H1 (cell line): ENCODE measurements around the gene THADA. TPM values are rescaled to one million over a fixed set of nuclear protein-coding genes. Genes with fewer than 3 reads are reported as not detected.

Experiments
- CTCF ChIA-PET: fragments of 300-600 bp; sonication (Branson Sonifier 250); formaldehyde crosslinking; loops from one replicate; lab custom pipeline; 2021; ENCODE audit not compliant: partially characterized antibody; lab: Charles Lee
- POLR2A ChIA-PET: fragments of 300-600 bp; sonication (Branson Sonifier 250); formaldehyde crosslinking; loops from one replicate; lab custom pipeline; 2021; ENCODE audit warnings: inconsistent platforms; ENCODE audit not compliant: partially characterized antibody; lab: Charles Lee
- DNase-seq, 2 experiments: peaks; one replicate each; pipeline versions ENCODE4 v3.0.0 to v3.0.0-alpha.2; 2010 to 2022; ENCODE audit warnings: low spot score in 2 of 2, low read depth in 1 of 2, mixed read lengths in 1 of 2
- FAIRE-seq: peaks from 2 replicates; lab custom pipeline; 2011; peaks lifted over from hg19 to GRCh38; lab: Jason Lieb, UNC
- H2AFZ ChIP-seq: 2 replicates; pipeline ENCODE4 v1.8.1; 2012; ENCODE audit warnings: low read length, inconsistent platforms
- H2AK5ac ChIP-seq: 2 replicates; pipeline ENCODE4 v1.6.1; 2013; ENCODE audit warnings: low read depth, low read length
- H2BK120ac ChIP-seq: replicated peaks from 2 replicates; pipeline ENCODE3; 2013; ENCODE audit warnings: low read depth, low read length, inconsistent platforms
- H2BK12ac ChIP-seq: 2 replicates; pipeline ENCODE4 v1.6.1; 2013; ENCODE audit warnings: low read depth, low read length
- H2BK15ac ChIP-seq: 2 replicates; pipeline ENCODE4 v1.6.1; 2013; ENCODE audit warnings: low read length
- H2BK20ac ChIP-seq: 2 replicates; pipeline ENCODE4 v1.6.1; 2013; ENCODE audit warnings: low read length
- H2BK5ac ChIP-seq: 2 replicates; pipeline ENCODE4 v1.6.1; 2013; ENCODE audit warnings: low read depth, low read length
- H3K14ac ChIP-seq: 2 replicates; pipeline ENCODE4 v1.6.1; 2013; ENCODE audit warnings: inconsistent platforms; ENCODE audit not compliant: insufficient read length
- H3K18ac ChIP-seq: 2 replicates; pipeline ENCODE4 v1.6.1; 2013; ENCODE audit warnings: low read length; ENCODE audit errors: extremely low read depth
- H3K23ac ChIP-seq: 2 replicates; pipeline ENCODE4 v1.6.1; 2013; ENCODE audit warnings: inconsistent platforms; ENCODE audit not compliant: insufficient read length
- H3K23me2 ChIP-seq: 2 replicates; pipeline ENCODE4 v1.6.1; 2013; ENCODE audit warnings: low read depth, low read length
- H3K27ac ChIP-seq: 2 replicates; pipeline ENCODE4 v1.6.1; 2011; ENCODE audit warnings: low read depth, low read length, inconsistent platforms
- H3K27me3 ChIP-seq, 4 experiments: replicated peaks in 1 of 4; 1 replicate in 1 of 4; 2 replicates in 3 of 4; pipeline versions ENCODE4 v1.6.1 to v1.8.1; 2011 to 2013; ENCODE audit warnings: low read length in 3 of 4, mild to moderate bottlenecking in 3 of 4, inconsistent platforms in 2 of 4, mixed read lengths in 2 of 4, moderate library complexity in 1 of 4; ENCODE audit not compliant: control insufficient read depth in 3 of 4, insufficient read depth in 3 of 4; ENCODE audit errors: extremely low read depth in 1 of 4
- H3K36me3 ChIP-seq, 4 experiments: 2 replicates each; pipeline versions ENCODE4 v1.6.1 to v1.8.1; 2011 to 2013; ENCODE audit warnings: mild to moderate bottlenecking in 4 of 4, low read length in 3 of 4, moderate library complexity in 2 of 4, control low read depth in 1 of 4, inconsistent platforms in 1 of 4; ENCODE audit not compliant: insufficient read depth in 4 of 4, control insufficient read depth in 2 of 4
- H3K4ac ChIP-seq: replicated peaks from 2 replicates; pipeline ENCODE3; 2013; ENCODE audit warnings: low read length, low read depth, mixed read lengths, inconsistent platforms; ENCODE audit not compliant: insufficient read length
- H3K4me1 ChIP-seq, 4 experiments: replicated peaks in 1 of 4; 1 replicate in 1 of 4; 2 replicates in 3 of 4; pipeline versions ENCODE4 v1.6.1 to v1.8.1; 2011 to 2013; ENCODE audit warnings: low read length in 3 of 4, inconsistent platforms in 2 of 4, mixed read lengths in 1 of 4; ENCODE audit not compliant: insufficient read depth in 4 of 4, control insufficient read depth in 3 of 4
- H3K4me2 ChIP-seq, 2 experiments: 2 replicates each; pipeline versions ENCODE4 v1.6.1 to v1.8.1; 2011 to 2013; ENCODE audit warnings: low read depth in 2 of 2, low read length in 2 of 2, control low read depth in 1 of 2, inconsistent platforms in 1 of 2, mild to moderate bottlenecking in 1 of 2; ENCODE audit not compliant: insufficient read depth in 1 of 2
- H3K4me3 ChIP-seq, 4 experiments: fragments of 200-600, 300-600 bp in 1 of 4; sonication (generic), shearing (Covaris generic), sonication (Bioruptor Twin) in 1 of 4; 2 replicates each; pipeline versions ENCODE4 v1.5.1 to v1.8.1; 2011 to 2016; ENCODE audit warnings: low read length in 4 of 4, low read depth in 3 of 4, control low read depth in 2 of 4, inconsistent platforms in 2 of 4, mild to moderate bottlenecking in 2 of 4, mixed read lengths in 1 of 4, moderate library complexity in 1 of 4; ENCODE audit not compliant: insufficient read depth in 2 of 4; ENCODE audit errors: extremely low read depth in 1 of 4
- H3K56ac ChIP-seq: replicated peaks from 2 replicates; pipeline ENCODE3; 2013; ENCODE audit warnings: low read depth, mild to moderate bottlenecking, mixed read lengths, low read length, inconsistent platforms; ENCODE audit not compliant: insufficient read length
- H3K79me1 ChIP-seq: 2 replicates; pipeline ENCODE4 v1.6.1; 2013; ENCODE audit warnings: low read depth, low read length, control low read depth
- H3K79me2 ChIP-seq, 2 experiments: 2 replicates each; pipeline versions ENCODE4 v1.6.1 to v1.8.1; 2012 to 2013; ENCODE audit warnings: low read length in 2 of 2, mild to moderate bottlenecking in 2 of 2, inconsistent platforms in 1 of 2; ENCODE audit not compliant: insufficient read depth in 2 of 2, control insufficient read depth in 1 of 2
- H3K9ac ChIP-seq, 4 experiments: replicated peaks in 1 of 4; 1 replicate in 1 of 4; 2 replicates in 3 of 4; pipeline versions ENCODE4 v1.6.1 to v1.8.1; 2011 to 2013; ENCODE audit warnings: low read depth in 3 of 4, low read length in 3 of 4, control low read depth in 2 of 4, mild to moderate bottlenecking in 2 of 4, moderate library complexity in 2 of 4, inconsistent platforms in 1 of 4; ENCODE audit errors: extremely low read depth in 1 of 4
- H3K9me3 ChIP-seq, 2 experiments: 2 replicates each; pipeline versions ENCODE4 v1.6.1 to v1.8.1; 2012 to 2013; ENCODE audit warnings: mild to moderate bottlenecking in 2 of 2, moderate library complexity in 2 of 2, control low read depth in 1 of 2, inconsistent platforms in 1 of 2, low read depth in 1 of 2, low read length in 1 of 2, mixed read lengths in 1 of 2; ENCODE audit not compliant: insufficient read depth in 2 of 2
- H4K20me1 ChIP-seq, 2 experiments: replicated peaks in 1 of 2; 2 replicates each; pipeline versions ENCODE3 to v1.8.1; 2011 to 2013; ENCODE audit warnings: inconsistent platforms in 2 of 2, low read length in 2 of 2, mild to moderate bottlenecking in 1 of 2; ENCODE audit not compliant: insufficient read depth in 2 of 2, control insufficient read depth in 1 of 2
- H4K5ac ChIP-seq: 2 replicates; pipeline ENCODE4 v1.6.1; 2013; ENCODE audit warnings: low read length, low read depth, mixed read lengths, inconsistent platforms; ENCODE audit not compliant: insufficient read length
- H4K8ac ChIP-seq: 2 replicates; pipeline ENCODE4 v1.8.0; 2013; ENCODE audit warnings: mild to moderate bottlenecking, moderate library complexity, low read length, inconsistent platforms; ENCODE audit not compliant: insufficient read depth; ENCODE audit errors: extremely low read depth
- H4K91ac ChIP-seq: replicated peaks from 2 replicates; pipeline ENCODE3; 2013; ENCODE audit warnings: low read length, mixed read lengths, inconsistent platforms; ENCODE audit not compliant: insufficient read length
- WGBS, 2 experiments: shearing (Covaris generic) in 1 of 2; methylation state at CpG; one replicate each; pipeline versions ENCODE4 v1.1.6 to v1.1.7; 2013 to 2015; ENCODE audit warnings: low lambda C conversion rate in 2 of 2, mixed read lengths in 2 of 2, inconsistent platforms in 1 of 2, low coverage in 1 of 2, missing lambda C conversion rate in 1 of 2; ENCODE audit not compliant: insufficient replicate concordance in 2 of 2, insufficient coverage in 1 of 2, insufficient read length in 1 of 2; ENCODE audit errors: extremely low coverage in 1 of 2, missing lambda C conversion rate in 1 of 2; 5-methylcytosine and 5-hydroxymethylcytosine counted together
- polyA plus RNA-seq, 7 experiments: library from polyadenylated mRNA; depleted of rRNA in 3 of 7; stranded (reverse) in 5 of 7; unstranded in 2 of 7; fragments of >200 nt in 5 of 7; fragments of 200-250 nt in 2 of 7; gene quantifications; 1 replicate in 5 of 7; 2 replicates in 1 of 7; 4 replicates in 1 of 7; pipeline versions ENCODE4 v1.2.1 to v1.2.3, GENCODE V29; 2011 to 2013; ENCODE audit warnings: missing spikeins in 2 of 7, mixed read lengths in 2 of 7
- total RNA-seq: library from RNA; stranded (reverse); fragmentation: NEBNext Ultra II Directional; extraction: Animal tissue kit (Norgen Biotek cat#: 25700); gene quantifications from 2 replicates; pipeline ENCODE4 v1.2.1, GENCODE V29; 2021

THADA gene
- total and polyA plus RNA-seq, 2 of the 8 experiments (the other 6 are each of a cell fraction or from before 2014, with no cell fraction given), result 22.4 to 26.8 TPM

GRCh38 chr2:43490252-43490786, 105.5 kb downstream of the THADA start:
- no peak for DNase-seq

More at GRCh38 chr2:43490252-43490786, 105.5 kb downstream of the THADA start:
- Histone ChIP-seq H3K79me1 (no peaks in the 10 kb centered on the region), H3K56ac (no peak overlapping the region), H2BK15ac (no peak overlapping the region), H3K4ac (no peak overlapping the region), H3K9me3 (no peaks in the 10 kb centered on the region), H4K8ac (no peak overlapping the region), H3K4me3 (0 out of 8 replicates have a peak overlapping the region, but pooled peaks of 1 of the 4 experiments have one; percentile 14), H2AFZ (no peak overlapping the region), H3K79me2 (no peaks in the 10 kb centered on the region), H3K27me3 (no peaks in the 10 kb centered on the region), H4K20me1 (no peaks in the 10 kb centered on the region), H2BK20ac (no peak overlapping the region), H3K18ac (no peak overlapping the region), H2AK5ac (no peak overlapping the region), H3K36me3 (no peaks in the 10 kb centered on the region), H3K4me2 (no peak overlapping the region), H3K14ac (no peak overlapping the region), H3K23me2 (no peaks in the 10 kb centered on the region), H3K9ac (no peak overlapping the region), H2BK120ac (no peak overlapping the region), H4K5ac (peak overlapping the region; percentile 33), H2BK5ac (no peak overlapping the region), H3K27ac (no peak overlapping the region), H3K23ac (no peak overlapping the region), H4K91ac (no peak overlapping the region), H2BK12ac (no peak overlapping the region), H3K4me1 (no peaks in the 10 kb centered on the region; a peak in 1 of 7 replicates)
- ChIA-PET POLR2A (no interaction called here), CTCF (no interaction called here)
- FAIRE-seq, result no peak
- 25% methylated on average over 1 of the region's 1 CpG; no CpG with 5 or more reads in 1 of the 2 experiments for WGBS, 2 experiments
